HG03520 (cell line): Measurements from ENCODE around the gene SLC30A10.
"Not testable (repeated sequence)": the region's sequence is repeated elsewhere in the genome, so short reads cannot be mapped to it uniquely, and the experiment has no call there.

ENCODE experiments used
- ATAC-seq: cut with Tn5 transposase; IDR thresholded peaks from one replicate; pipeline ENCODE4 v1.9.1; 2021; ENCODE audit warnings: mild to moderate bottlenecking, moderate library complexity; ENCODE audit not compliant: unreplicated experiment

SLC30A10 gene

DNA sequence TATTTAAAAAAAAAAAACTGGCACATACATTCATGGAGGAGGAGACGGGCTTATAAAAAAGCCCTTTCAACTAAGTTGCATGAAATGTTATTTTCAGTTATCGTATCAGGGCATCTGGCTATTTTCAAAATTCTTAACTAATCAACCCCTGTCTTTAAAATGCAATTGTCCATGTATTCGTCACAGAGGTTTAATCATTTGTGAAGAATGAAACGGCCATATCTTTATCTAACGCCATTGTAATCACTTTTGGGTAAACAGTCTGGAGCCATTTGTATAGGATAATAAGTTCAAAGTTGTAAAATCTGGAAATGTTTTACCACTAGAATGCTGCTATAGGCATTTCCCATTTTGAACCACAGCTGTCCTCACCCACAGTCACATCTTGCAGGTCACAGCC is 30.4 kb downstream of the SLC30A10 start:
- no peak for ATAC-seq

DNA sequence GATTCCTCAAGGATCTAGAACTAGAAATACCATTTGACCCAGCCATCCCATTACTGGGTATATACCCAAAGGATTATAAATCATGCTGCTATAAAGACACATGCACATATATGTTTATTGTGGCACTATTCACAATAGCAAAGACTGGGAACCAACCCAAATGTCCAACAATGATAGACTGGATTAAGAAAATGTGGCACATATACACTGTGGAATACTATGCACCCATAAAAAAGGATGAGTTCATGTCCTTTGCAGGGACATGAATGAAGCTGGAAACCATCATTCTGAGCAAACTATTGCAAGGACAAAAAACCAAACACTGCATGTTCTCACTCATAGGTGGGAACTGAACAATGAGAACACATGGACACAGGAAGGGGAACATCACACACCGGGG is 36.1 kb downstream of the SLC30A10 start:
- ATAC-seq = not testable (repeated sequence)

DNA sequence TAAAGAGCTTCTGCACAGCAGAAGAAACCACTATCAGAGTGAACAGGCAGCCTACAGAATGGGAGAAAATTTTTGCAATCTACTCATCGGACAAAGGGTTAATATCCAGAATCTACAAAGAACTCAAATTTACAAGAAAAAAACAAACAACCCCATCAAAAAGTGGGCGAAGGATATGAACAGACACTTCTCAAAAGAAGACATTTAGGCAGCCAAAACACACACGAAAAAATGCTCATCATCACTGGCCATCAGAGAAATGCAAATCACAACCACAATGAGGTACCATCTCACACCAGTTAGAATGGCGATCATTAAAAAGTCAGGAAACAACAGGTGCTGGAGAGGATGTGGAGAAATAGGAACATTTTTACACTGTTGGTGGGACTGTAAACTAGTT is 36.5 kb downstream of the SLC30A10 start:
- ATAC-seq = not testable (repeated sequence)

DNA sequence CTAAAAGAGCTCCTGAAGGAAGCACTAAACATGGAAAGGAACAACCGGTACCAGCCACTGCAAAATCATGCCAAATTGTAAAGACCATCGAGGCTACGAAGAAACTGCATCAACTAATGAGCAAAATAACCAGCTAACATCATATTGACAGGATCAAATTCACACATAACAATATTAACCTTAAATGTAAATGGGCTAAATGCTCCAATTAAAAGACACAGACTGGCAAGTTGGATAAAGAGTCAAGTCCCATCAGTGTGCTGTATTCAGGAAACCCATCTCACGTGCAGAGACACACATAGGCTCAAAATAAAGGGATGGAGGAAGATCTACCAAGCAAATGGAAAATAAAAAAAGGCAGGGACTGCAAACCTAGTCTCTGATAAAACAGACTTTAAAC is 39.7 kb downstream of the SLC30A10 start:
- ATAC-seq = not testable (repeated sequence)

DNA sequence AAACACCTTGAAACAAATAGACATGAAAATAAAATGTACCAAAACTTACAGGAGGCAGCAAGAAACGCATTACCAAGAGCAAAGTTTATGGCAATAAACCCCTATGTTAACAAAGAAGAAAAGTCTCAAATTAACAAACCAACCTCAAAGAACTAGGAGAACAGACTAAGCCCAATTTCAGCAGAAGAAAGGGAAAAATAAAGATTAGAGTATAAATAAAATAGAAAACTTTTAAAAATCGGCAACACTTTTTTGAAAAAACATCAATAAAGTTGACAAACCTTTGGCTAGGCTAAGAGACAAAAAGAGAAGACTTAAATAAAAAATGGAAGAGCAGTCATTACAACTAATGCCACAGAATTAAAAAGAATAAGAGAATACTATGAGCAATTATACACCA is 42.7 kb downstream of the SLC30A10 start:
- no peak for ATAC-seq

DNA sequence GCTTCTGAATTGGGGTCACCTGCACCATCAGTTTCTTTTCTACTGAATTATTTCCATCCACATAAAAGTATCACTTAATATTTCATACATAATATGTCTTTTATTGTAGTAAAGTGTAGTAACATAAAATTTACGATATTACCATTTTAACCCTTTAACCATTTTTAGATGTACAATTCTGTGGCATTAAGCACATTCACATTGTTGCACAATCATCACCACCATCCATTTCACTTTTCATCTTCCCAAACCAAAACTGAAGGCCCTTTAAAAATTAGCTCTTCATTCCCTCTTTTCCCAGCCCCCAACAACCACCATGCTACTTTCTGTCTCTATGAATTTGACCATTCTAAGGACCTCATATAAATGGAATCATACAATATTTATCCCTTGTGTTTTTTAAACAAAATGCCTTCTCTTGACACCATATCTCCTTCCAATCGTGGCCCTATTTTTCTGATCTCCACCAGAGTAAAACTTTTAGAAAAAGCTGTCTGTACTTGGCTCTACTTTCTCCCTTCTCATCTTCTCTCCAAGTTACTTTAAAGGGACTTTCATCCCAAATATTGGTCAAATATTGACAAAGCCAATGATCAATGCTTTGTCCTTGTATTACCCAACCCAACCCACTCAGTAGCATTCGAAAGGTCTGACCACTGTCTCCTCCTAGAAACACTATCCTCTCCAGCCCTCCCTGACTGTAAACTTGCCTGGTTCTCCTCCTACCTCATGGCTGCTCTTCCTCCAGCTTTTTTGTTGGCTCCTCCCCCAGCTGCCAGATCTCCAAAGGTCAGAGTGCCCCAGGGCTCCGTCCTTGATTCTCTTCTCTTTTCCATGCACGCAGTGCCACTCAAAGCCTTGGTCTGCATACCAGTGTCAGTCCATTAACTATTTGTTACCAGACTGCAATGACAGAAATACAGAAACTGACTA is 44.7 kb downstream of the SLC30A10 start:
- ATAC-seq = no peak

DNA sequence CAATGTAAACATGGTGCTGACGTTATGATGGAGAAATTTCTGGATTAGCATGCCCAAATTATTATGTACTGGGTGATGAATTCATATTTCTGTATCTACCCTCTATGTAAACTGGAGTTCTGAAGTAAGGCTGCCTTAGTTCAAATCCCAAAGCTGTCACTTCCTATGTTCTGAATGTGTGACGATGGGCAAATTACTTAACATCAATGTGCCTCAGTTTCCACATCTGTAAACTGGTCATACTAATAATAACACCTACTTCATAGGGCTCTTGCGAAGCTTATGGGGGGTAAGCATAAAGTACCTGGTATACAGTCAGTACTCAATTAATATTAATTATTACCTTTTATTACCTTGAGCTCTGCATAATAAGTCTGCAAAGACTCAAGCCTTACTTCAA is 45.6 kb downstream of the SLC30A10 start:
- no peak for ATAC-seq

DNA sequence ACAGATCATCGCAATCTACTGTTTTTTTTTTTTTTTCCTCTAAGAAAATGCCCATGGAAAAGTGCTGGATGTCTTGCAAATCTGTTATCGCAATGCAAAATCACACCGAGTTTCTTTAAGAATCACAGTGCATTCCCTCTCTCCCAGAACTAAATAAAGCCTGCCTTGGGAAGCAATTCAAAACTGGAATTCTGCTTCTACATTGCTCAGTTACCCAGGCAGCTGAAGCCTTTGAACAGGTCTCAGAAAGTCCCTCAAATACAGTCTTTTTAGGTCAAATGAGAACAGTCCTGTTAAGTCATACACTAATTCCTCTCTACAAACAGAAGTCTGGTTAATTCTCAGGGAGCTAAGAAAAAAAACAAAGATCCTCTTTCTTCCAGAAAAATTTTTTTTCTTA is 46.3 kb downstream of the SLC30A10 start:
- ATAC-seq = no peak

DNA sequence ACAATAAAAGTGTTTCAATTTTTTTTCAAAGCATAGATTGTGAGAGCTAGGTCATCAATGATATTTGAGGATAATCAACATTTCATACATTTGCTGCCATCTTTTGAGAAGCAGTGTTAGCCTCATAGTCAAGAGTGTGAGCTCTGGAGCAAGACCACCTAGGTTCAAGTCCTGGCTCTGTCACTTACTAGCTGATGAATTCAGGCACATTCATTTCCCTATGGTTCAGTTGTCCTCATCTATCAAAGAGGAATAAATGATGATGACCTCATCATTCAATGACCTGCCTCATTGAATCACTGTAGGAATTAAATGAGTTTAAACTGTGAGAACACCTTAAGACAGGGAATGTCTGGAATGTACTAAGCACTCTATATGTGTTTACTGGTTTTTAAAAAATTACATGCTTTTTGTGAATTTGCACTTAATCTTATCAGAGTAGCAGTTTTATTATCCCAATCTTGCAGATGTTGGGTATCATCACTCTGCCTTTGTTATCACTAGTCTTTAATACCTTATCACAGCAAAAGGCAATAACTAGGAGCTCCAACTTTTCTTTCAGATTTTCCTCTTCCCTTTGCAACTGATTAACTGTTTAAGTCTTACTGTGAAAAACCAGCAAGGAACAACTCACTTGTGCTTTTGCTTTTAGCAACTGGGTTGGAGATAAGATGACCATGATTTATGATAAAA is 47.4 kb downstream of the SLC30A10 start:
- no peak for ATAC-seq

DNA sequence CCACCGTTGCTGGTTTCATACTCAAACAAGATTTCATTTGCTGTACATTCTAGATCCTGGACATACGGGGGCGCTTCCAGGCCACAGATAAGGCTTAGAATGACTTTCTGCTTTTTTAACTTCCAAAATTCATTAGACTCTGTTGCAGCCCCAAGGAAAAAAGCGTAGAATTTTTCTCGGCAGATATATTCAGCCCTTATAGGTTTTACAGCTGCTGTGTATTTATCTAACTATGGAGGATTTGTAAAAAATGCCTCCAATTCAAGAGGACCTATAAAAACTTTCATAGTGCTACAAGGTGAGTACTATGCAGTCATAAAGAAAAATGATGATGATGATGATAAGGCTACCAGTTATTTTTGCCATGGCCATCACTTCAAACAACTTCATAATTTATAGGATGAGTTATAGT is 51.6 kb downstream of the SLC30A10 start:
- ATAC-seq = no peak

DNA sequence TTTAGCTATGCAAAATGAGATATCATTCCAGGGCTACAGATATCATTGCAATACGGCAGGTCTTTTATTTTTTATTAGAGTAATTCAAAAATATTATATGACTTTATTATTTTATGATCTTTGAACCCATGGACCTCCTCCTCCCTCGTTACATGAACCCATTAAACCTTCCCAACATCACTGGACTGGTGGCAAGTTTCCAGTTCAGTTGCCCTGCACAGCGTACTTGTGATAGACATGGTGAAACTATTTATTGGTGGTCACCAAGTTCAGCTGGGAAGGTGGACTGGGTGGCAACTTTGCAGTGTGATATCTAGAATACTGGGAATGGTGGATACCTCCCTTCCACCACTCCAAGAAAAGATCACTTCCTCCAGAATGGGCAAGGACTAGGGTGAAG is 52.5 kb downstream of the SLC30A10 start:
- ATAC-seq = no peak

DNA sequence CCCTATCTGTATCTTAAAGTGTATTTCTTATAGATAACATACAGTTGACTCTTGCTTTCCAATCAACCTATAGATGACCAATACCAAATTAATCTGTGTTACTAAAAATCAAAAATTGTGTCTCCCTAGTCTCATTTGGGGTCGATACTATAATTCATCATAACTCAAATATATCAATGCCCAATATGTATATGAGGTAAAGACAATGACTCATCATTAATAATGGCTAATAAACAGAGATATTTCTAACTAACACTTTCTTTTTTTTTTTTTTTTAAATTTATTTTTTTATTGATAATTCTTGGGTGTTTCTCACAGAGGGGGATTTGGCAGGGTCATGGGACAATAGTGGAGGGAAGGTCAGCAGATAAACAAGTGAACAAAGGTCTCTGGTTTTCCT is 55.8 kb downstream of the SLC30A10 start:
- ATAC-seq = not testable (repeated sequence)

DNA sequence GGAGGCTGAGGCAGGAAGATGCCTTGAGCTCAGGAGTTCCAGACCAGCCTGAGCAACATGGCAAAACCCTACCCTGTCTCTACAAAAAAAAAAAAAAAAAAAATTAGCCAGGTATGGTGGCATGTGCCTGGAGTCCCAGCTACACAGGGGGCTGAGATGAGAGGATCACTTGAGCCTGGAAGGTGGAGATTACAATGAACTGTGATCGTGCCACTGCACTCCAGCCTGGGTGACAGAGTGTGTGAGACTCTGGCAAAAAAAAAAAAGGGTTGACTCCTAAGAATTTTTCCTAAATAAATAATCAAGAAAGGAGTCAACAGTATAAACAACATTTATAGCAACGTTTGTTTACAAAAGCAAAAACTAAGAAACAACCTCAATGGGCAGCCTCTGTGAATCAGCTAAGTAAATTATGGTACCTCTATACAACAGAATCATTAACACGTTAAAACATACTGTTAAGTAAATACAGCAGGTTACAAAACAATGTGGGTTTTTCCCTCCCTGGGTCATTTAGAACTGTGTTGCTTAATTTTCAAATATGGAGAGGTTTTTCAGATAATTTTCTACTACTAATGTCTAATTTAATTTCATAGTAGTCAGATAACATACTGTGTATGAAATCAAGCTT is 56.8 kb downstream of the SLC30A10 start:
- no peak for ATAC-seq

DNA sequence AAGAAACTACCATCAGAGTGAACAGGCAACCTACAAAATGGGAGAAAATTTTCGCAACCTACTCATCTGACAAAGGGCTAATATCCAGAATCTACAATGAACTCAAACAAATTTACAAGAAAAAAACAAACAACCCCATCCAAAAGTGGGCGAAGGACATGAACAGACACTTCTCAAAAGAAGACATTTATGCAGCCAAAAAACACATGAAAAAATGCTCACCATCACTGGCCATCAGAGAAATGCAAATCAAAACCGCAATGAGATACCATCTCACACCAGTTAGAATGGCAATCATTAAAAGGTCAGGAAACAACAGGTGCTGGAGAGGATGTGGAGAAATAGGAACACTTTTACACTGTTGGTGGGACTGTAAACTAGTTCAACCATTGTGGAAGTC is 59.7 kb downstream of the SLC30A10 start:
- ATAC-seq = not testable (repeated sequence)
